DMS79 (cell line): ENCODE measurements around the gene USP17L13.
"Not testable (repeated sequence)": the region's sequence is repeated elsewhere in the genome, so short reads cannot be mapped to it uniquely, and the experiment has no call there.

Experiments used
- DNase-seq: peaks from one replicate; lab custom pipeline; 2025; lab: John Stamatoyannopoulos, UW

Gene USP17L13

GRCh38 chr4:9224596-9224995 lies at the start of gene USP17L13:
USP17L13 (plus strand) TSS chr4:9224896; CDS start chr4:9224896, 0 bp downstream.
- DNase-seq: not testable (repeated sequence)

DNA sequence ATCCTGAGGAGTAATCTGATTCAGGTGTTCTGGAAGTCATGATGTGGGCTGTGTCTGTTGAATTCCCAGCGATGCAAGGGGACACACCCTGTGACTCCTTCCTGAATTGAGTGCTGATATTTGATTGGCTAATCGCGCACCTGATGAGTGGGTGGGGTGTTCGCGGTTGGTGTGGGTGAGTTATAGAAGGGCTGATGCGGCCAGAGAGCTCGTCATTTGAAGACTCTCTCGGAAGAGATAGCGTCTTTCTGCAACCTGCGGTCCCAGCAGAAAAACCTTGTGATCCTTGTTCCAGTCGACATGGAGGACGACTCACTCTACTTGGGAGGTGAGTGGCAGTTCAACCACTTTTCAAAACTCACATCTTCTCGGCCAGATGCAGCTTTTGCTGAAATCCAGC lies 14.3 kb upstream of the USP17L13 start, which contains the start of gene USP17L10:
USP17L10 (plus strand) TSS at position 301 of the 400 bp plus-strand sequence; CDS start at position 301, 0 bp downstream.
- not testable (repeated sequence) for DNase-seq

- not testable (repeated sequence) for DNase-seq
Observed at GRCh38 chr4:9214701-9215100, 10.0 kb upstream of the USP17L13 start.

DNA sequence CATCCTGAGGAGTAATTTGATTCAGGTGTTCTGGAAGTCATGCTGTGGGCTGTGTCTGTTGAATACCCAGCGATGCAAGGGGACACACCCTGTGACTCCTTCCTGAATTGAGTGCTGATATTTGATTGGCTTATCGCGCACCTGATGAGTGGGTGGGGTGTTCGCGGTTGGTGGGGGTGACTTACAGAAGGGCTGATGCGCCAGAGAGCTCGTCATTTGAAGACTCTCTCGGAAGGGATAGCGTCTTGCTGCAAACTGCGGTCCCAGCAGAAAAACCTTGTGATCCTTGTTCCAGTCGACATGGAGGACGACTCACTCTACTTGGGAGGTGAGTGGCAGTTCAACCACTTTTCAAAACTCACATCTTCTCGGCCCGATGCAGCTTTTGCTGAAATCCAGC lies 9.6 kb upstream of the USP17L13 start, which contains the start of gene USP17L11:
USP17L11 (plus strand) TSS at position 301 of the 400 bp plus-strand sequence; CDS start at position 301, 0 bp downstream.
- DNase-seq: not testable (repeated sequence)

DNA sequence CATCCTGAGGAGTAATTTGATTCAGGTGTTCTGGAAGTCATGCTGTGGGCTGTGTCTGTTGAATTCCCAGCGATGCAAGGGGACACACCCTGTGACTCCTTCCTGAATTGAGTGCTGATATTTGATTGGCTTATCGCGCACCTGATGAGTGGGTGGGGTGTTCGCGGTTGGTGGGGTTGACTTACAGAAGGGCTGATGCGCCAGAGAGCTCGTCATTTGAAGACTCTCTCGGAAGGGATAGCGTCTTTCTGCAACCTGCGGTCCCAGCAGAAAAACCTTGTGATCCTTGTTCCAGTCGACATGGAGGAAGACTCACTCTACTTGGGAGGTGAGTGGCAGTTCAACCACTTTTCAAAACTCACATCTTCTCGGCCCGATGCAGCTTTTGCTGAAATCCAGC lies 4.8 kb upstream of the USP17L13 start, which contains the start of gene USP17L12:
USP17L12 (plus strand) TSS at position 301 of the 400 bp plus-strand sequence; CDS start at position 301, 0 bp downstream.
- DNase-seq: not testable (repeated sequence)

DNA sequence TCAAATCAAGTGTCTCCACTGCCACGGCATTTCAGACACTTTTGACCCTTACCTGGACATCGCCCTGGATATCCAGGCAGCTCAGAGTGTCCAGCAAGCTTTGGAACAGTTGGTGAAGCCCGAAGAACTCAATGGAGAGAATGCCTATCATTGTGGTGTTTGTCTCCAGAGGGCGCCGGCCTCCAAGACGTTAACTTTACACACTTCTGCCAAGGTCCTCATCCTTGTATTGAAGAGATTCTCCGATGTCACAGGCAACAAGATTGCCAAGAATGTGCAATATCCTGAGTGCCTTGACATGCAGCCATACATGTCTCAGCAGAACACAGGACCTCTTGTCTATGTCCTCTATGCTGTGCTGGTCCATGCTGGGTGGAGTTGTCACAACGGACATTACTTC lies 5.6 kb downstream of the USP17L13 start:
- DNase-seq: not testable (repeated sequence)

DNA sequence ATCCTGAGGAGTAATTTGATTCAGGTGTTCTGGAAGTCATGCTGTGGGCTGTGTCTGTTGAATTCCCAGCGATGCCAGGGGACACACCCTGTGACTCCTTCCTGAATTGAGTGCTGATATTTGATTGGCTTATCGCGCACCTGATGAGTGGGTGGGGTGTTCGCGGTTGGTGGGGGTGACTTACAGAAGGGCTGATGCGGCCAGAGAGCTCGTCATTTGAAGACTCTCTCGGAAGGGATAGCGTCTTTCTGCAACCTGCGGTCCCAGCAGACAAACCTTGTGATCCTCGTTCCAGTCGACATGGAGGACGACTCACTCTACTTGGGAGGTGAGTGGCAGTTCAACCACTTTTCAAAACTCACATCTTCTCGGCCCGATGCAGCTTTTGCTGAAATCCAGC lies 9.4 kb downstream of the USP17L13 start, which contains the start of gene USP17L15:
USP17L15 (plus strand) TSS at position 301 of the 400 bp plus-strand sequence; CDS start at position 301, 0 bp downstream.
- DNase-seq: not testable (repeated sequence)

GRCh38 chr4:9238461-9238860 lies 13.8 kb downstream of the USP17L13 start:
- DNase-seq: not testable (repeated sequence)

- not testable (repeated sequence) for DNase-seq
Observed at GRCh38 chr4:9243579-9243978, 18.9 kb downstream of the USP17L13 start, which contains the start of gene USP17L17. USP17L17 (plus strand) TSS chr4:9243879; CDS start chr4:9243879, 0 bp downstream.

- DNase-seq: not testable (repeated sequence)
Observed at GRCh38 chr4:9247953-9248680, 23.4 kb downstream of the USP17L13 start, which contains the start of gene USP17L18. USP17L18 (plus strand) TSS chr4:9248630; CDS start chr4:9248630, 0 bp downstream.

DNA sequence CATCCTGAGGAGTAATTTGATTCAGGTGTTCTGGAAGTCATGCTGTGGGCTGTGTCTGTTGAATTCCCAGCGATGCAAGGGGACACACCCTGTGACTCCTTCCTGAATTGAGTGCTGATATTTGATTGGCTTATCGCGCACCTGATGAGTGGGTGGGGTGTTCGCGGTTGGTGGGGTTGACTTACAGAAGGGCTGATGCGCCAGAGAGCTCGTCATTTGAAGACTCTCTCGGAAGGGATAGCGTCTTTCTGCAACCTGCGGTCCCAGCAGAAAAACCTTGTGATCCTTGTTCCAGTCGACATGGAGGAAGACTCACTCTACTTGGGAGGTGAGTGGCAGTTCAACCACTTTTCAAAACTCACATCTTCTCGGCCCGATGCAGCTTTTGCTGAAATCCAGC lies 28.4 kb downstream of the USP17L13 start, which contains the start of gene USP17L19:
USP17L19 (plus strand) TSS at position 301 of the 400 bp plus-strand sequence; CDS start at position 301, 0 bp downstream.
- DNase-seq: not testable (repeated sequence)

DNA sequence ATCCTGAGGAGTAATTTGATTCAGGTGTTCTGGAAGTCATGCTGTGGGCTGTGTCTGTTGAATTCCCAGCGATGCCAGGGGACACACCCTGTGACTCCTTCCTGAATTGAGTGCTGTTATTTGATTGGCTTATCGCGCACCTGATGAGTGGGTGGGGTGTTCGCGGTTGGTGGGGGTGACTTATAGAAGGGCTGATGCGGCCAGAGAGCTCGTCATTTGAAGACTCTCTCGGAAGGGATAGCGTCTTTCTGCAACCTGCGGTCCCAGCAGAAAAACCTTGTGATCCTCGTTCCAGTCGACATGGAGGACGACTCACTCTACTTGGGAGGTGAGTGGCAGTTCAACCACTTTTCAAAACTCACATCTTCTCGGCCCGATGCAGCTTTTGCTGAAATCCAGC lies 33.1 kb downstream of the USP17L13 start, which contains the start of gene USP17L20:
USP17L20 (plus strand) TSS at position 301 of the 400 bp plus-strand sequence; CDS start at position 301, 0 bp downstream.
- not testable (repeated sequence) for DNase-seq

DNA sequence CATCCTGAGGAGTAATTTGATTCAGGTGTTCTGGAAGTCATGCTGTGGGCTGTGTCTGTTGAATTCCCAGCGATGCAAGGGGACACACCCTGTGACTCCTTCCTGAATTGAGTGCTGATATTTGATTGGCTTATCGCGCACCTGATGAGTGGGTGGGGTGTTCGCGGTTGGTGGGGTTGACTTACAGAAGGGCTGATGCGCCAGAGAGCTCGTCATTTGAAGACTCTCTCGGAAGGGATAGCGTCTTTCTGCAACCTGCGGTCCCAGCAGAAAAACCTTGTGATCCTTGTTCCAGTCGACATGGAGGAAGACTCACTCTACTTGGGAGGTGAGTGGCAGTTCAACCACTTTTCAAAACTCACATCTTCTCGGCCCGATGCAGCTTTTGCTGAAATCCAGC lies 37.9 kb downstream of the USP17L13 start, which contains the start of gene USP17L21:
USP17L21 (plus strand) TSS at position 301 of the 400 bp plus-strand sequence; CDS start at position 301, 0 bp downstream.
- not testable (repeated sequence) for DNase-seq

GRCh38 chr4:9267319-9267718 lies 42.6 kb downstream of the USP17L13 start, which contains the start of gene USP17L22:
USP17L22 (plus strand) TSS chr4:9267619; CDS start chr4:9267619, 0 bp downstream.
- not testable (repeated sequence) for DNase-seq

DNA sequence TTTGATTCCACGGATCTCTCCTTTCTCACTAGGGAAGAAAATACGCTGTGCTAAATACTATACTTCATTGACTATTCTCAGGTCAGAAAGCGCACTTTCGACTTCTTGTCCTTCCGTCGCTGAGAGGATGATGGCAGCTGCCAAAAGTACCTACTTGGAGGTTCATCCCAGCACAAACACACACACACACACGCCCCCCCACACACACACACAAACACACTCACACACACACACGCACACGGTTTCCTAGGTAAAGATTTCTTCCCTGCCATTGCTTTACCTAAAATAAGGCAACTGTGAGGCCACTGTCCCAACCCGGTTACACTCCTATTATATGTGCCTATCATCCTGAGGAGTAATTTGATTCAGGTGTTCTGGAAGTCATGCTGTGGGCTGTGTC lies 47.0 kb downstream of the USP17L13 start:
- not testable (repeated sequence) for DNase-seq
